G401 (cell line): ENCODE data around the gene ZPR1. TPM values are rescaled to one million over a fixed set of nuclear protein-coding genes. Genes with fewer than 3 reads are reported as not detected.

ENCODE experiments used
- DNase-seq: peaks from one replicate; pipeline ENCODE4 v3.0.0-alpha.2; 2015; ENCODE audit warnings: low spot score
- in situ Hi-C: cut with HindIII; loops from 2 replicates; pipeline ENCODE4 v1.10.0; 2016; ENCODE audit warnings: low sequenced_read_pairs, mixed read lengths
- total RNA-seq: library from RNA; depleted of rRNA; stranded (reverse); fragments of >200 nt; shearing (Covaris generic); gene quantifications from 2 replicates; pipeline ENCODE4 v1.2.3, GENCODE V29; 2014; rRNA removed

ZPR1 gene
- total RNA-seq, 1 experiment from 2014 or later = 35.9 TPM

- DNase-seq = no peak
- in situ Hi-C loops = no loop called here
These were observed 58.2 kb downstream of the ZPR1 start for GRCh38 chr11:116729501-116730240.

- no peak for DNase-seq
- in situ Hi-C loops = no loop called here
These were observed 59.8 kb downstream of the ZPR1 start for GRCh38 chr11:116727990-116728389.

- in situ Hi-C loops = no loop called here
- no peak for DNase-seq
These were observed 62.2 kb downstream of the ZPR1 start for GRCh38 chr11:116725434-116726221.

DNA sequence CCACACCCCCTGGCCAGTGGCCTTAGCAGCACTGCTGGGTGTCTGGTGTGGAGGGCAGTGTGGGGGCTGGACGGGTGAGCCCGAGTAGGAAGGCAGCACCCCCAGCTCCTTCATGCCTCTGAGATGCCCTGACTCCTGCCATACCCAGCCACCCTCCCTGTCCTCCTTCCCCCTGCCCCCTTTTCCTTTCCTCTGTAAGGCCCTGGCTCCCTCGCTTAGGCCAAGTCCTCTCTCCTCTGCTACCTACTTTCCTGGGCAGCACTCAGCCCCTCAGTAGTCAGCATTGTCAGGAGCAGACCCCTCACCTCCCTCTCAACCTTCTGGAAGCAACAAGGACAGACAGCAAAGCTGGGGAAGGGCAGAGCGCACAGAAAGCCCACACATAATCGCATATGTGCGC, 63.0 kb downstream of the ZPR1 start:
- in situ Hi-C loops = no loop called here
- DNase-seq = no peak

Other genes with a start within 250 kb of the ZPR1 start
- 35.0 and 37.7 TPM in 2 replicates for gene BUD13, start 15.0 kb downstream of the ZPR1 start, total RNA-seq
- gene APOA5, start 3.9 kb upstream of the ZPR1 start, total RNA-seq = not detected in 2 replicates
- gene APOA4, start 35.3 kb upstream of the ZPR1 start, total RNA-seq = not detected in 2 replicates
- not detected in 2 replicates for gene APOC3, start 41.9 kb upstream of the ZPR1 start, total RNA-seq
- not detected in 2 replicates for gene APOA1, start 49.6 kb upstream of the ZPR1 start, total RNA-seq